GM12801 (cell line): ENCODE data around the gene VAMP8.

ENCODE experiments used
- CTCF ChIP-seq: IDR thresholded peaks from one replicate; pipeline ENCODE4 v1.5.1; 2011; ENCODE audit warnings: control low read depth; ENCODE audit not compliant: insufficient read length; ENCODE audit errors: extremely low read depth

The VAMP8 gene

GRCh38 chr2:85619617-85620016, 42.2 kb downstream of the VAMP8 start:
- no peak for TF ChIP-seq CTCF

GRCh38 chr2:85621338-85621737, 44.0 kb downstream of the VAMP8 start:
- no peak for TF ChIP-seq CTCF

- TF ChIP-seq CTCF: no peak
Observed at GRCh38 chr2:85623991-85624390, 46.6 kb downstream of the VAMP8 start.

GRCh38 chr2:85628658-85629057, 51.3 kb downstream of the VAMP8 start:
- TF ChIP-seq CTCF: no peak

- no peak for TF ChIP-seq CTCF
Observed at GRCh38 chr2:85631316-85631715, 53.9 kb downstream of the VAMP8 start.
